RWPE2 (cell line): Measurements from ENCODE around the gene KIAA1328.

ENCODE experiments used
- ATAC-seq: fragments of 200-7000 bp; cut with Tn5 transposase; 3 replicates; pipeline ENCODE4 v1.9.1; 2021; ENCODE audit warnings: low read depth
- DNase-seq: peaks from one replicate; pipeline ENCODE4 v3.0.0-alpha.2; 2020; ENCODE audit warnings: low spot score
- H3K27ac ChIP-seq: fragments of 450-650 bp; 2 replicates; pipeline ENCODE4 v1.5.1; 2017; ENCODE audit warnings: mild to moderate bottlenecking; ENCODE audit not compliant: poor library complexity, severe bottlenecking
- H3K27me3 ChIP-seq: fragments of 250-450 bp; sonication (Bioruptor Pico); 2 replicates; pipeline ENCODE4 v1.5.1; 2021; ENCODE audit warnings: mild to moderate bottlenecking, moderate library complexity; ENCODE audit not compliant: insufficient read depth, poor library complexity, severe bottlenecking
- H3K36me3 ChIP-seq: fragments of 250-450 bp; sonication (Bioruptor Pico); 2 replicates; pipeline ENCODE4 v1.5.1; 2020; ENCODE audit warnings: low read depth, mild to moderate bottlenecking, moderate library complexity
- H3K4me1 ChIP-seq: fragments of 250-450 bp; sonication (Bioruptor Pico); 2 replicates; pipeline ENCODE4 v1.5.1; 2021; ENCODE audit warnings: mild to moderate bottlenecking, moderate library complexity; ENCODE audit not compliant: insufficient read depth, poor library complexity, severe bottlenecking
- H3K4me3 ChIP-seq: fragments of 250-450 bp; sonication (Bioruptor Pico); 2 replicates; pipeline ENCODE4 v1.5.1; 2021; ENCODE audit warnings: mild to moderate bottlenecking, moderate library complexity; ENCODE audit not compliant: severe bottlenecking
- H3K9me3 ChIP-seq: fragments of 250-450 bp; sonication (Bioruptor Pico); 2 replicates; pipeline ENCODE4 v1.5.1; 2021; ENCODE audit warnings: mild to moderate bottlenecking, moderate library complexity; ENCODE audit not compliant: severe bottlenecking
- CTCF ChIP-seq: fragments of 450-650 bp; IDR thresholded peaks from one replicate; pipeline ENCODE4 v1.5.1; 2017; ENCODE audit warnings: mild to moderate bottlenecking, moderate library complexity; ENCODE audit not compliant: poor library complexity, severe bottlenecking

Gene KIAA1328

GRCh38 chr18:37182340-37183135, 353.6 kb downstream of the KIAA1328 start:
- Histone ChIP-seq H3K4me1 (no peaks in the 10 kb centered on the region), H3K9me3 (no peaks in the 10 kb centered on the region), H3K36me3 (no peaks in the 10 kb centered on the region), H3K27me3 (no peaks in the 10 kb centered on the region), H3K4me3 (no peak overlapping the region), H3K27ac (no peak overlapping the region)
- no peak for DNase-seq
- no peak for ATAC-seq
- TF ChIP-seq CTCF: no peak

- no peaks in the 10 kb centered on the region for H3K36me3 ChIP-seq
- H3K27ac ChIP-seq: no peak overlapping the region
- H3K9me3 ChIP-seq: no peaks in the 10 kb centered on the region
- no peaks in the 10 kb centered on the region for H3K27me3 ChIP-seq
- no peaks in the 10 kb centered on the region for H3K4me1 ChIP-seq
- ATAC-seq: no peak
- H3K4me3 ChIP-seq: no peak overlapping the region
- TF ChIP-seq CTCF: no peak
- no peak for DNase-seq
Observed at GRCh38 chr18:37184209-37184868, 355.4 kb downstream of the KIAA1328 start.

- DNase-seq (no peak), ATAC-seq (no peak)
- Histone ChIP-seq H3K27me3 (no peaks in the 10 kb centered on the region), H3K4me1 (no peaks in the 10 kb centered on the region), H3K36me3 (no peaks in the 10 kb centered on the region), H3K4me3 (no peak overlapping the region), H3K27ac (no peak overlapping the region), H3K9me3 (no peaks in the 10 kb centered on the region)
- no peak for TF ChIP-seq CTCF
Observed at GRCh38 chr18:37188016-37188791, 359.3 kb downstream of the KIAA1328 start.

- Histone ChIP-seq H3K36me3 (no peaks in the 10 kb centered on the region), H3K4me1 (no peaks in the 10 kb centered on the region), H3K9me3 (peaks cover 2% of the 10 kb centered on the region), H3K27ac (no peak overlapping the region), H3K27me3 (no peaks in the 10 kb centered on the region), H3K4me3 (no peak overlapping the region)
- ATAC-seq: no peak
- DNase-seq: no peak
- no peak for TF ChIP-seq CTCF
Observed at GRCh38 chr18:37199741-37200140, 370.8 kb downstream of the KIAA1328 start.
